ENCODE measurements around the gene NAB1. TPM values are rescaled to one million over a fixed set of nuclear protein-coding genes. Genes with fewer than 3 reads are reported as not detected.

NAB1 gene, protein sequence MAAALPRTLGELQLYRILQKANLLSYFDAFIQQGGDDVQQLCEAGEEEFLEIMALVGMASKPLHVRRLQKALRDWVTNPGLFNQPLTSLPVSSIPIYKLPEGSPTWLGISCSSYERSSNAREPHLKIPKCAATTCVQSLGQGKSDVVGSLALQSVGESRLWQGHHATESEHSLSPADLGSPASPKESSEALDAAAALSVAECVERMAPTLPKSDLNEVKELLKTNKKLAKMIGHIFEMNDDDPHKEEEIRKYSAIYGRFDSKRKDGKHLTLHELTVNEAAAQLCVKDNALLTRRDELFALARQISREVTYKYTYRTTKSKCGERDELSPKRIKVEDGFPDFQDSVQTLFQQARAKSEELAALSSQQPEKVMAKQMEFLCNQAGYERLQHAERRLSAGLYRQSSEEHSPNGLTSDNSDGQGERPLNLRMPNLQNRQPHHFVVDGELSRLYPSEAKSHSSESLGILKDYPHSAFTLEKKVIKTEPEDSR
- 16.4 and 27.9 TPM in 2 replicates for total RNA-seq

DNA sequence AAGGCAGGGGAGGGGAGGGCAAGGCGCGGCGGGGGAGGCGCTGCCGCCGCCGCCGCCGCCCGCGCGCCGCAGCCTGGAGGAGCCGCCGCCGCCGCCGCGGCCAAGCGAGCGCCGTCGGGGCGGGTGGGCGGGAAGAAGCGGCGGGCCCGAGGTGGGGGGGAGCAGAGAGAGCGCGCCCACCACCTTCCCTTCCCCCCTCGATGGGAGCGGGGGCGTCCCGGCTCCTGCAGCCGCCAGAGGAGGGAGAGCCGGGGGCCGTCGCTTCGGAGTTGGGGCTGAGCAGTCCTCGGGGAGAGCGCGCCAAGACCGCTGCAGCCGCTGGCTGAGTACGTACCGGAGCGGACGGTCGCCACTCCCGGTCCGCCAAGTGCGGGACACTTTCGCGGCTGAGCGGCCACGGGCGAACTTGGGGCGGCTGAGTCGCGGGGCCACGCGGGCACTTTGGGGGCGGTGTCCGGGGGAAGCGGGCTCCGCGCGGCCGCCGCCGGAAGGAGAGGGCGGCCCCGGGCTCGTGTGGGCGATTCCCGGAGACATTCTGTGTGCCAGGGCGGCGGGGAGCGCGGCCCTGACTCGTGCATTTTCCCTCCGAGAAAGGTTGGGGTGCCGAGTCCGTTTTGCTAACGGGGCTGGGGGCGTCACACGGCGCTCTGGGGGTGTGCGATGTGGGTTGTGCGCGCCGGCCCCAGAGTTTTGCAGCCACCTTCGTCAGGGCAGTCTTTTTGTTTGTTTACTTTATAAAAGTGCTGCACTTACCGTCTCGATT is at the start of gene NAB1:
Gene NAB1 (plus strand): TSS at position 49 of the 763 bp plus-strand sequence. CDS start 10,094 bp downstream, outside the sequence.

Other genes starting within 250 kb of the NAB1 start
- gene MFSD6, start 240.7 kb upstream of the NAB1 start, total RNA-seq, result 1.9 and 3.0 TPM in 2 replicates
- 0.85 and 2.0 TPM in 2 replicates for gene NEMP2, start 114.4 kb upstream of the NAB1 start, total RNA-seq
- 54.6 and 150 TPM in 2 replicates for gene GLS, start 231.7 kb downstream of the NAB1 start, total RNA-seq